Measurements from ENCODE around the gene CREB3L4. TPM values are rescaled to one million over a fixed set of nuclear protein-coding genes. Genes with fewer than 3 reads are reported as not detected.
A peak's percentile ranks its signal among the peaks of the same experiment; 100 is the strongest.

The CREB3L4 gene
- total and polyA plus RNA-seq, 2 of the 13 experiments (the other 11 are each of a cell fraction or from before 2014, with no cell fraction given): 9.9 to 18.7 TPM

DNA sequence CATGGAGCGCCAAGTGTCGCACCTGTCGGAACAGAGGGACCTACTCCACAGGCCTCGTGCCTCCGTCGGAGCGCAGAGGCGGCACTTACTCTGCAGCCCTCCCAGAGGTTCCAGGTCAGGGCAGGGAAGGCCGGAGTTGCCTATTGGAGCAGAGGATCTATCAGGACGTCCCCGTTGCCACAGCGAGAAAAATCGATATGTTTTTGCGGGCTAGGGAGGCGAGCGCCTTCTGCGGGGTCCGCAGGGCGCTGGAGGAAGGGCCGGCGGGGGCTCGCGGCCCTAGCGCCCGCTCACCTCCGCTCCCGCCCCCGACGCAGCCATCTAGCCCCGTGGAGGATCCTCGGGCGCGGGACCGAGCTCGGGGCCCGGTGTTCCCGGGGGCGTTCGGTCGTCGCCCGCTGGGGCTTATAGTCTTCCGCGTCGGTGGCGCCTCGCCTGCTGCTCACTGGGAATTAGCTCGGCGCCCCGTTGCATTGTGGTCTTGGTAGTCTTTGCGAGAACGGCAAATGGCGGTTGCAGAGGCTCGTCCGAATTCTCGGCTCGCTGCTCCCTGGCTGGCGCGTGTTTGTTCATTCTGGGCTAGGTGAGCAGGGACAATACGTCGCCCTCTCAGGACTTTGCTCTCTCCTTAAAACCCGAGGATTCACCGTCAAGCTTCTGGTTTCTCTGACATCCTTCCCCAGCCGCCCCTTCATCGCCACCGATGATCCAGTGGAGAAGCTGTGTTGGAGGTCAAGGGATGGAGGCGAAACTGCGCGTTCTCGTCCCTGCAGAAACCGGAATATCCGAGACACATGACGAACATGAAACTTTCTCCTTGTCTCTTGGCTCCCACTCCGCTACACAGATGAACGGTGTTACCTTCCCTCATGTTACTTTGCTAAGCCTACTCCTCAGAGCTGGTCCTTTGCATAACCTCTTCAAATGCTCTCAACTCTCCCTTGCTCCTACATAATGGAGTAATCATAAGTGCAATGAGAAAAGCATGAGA lies 9.8 kb downstream of the CREB3L4 start, which contains the start of gene JTB (continued):
- TF ChIP-seq ZBTB10 (CRISPR knock-in tag; IDR thresholded peaks at IDR 0.05; ENCODE audit: borderline replicate concordance): peak; percentile 21; the same call in 1 of the 2 replicates
- TF ChIP-seq TGIF2 (CRISPR knock-in tag; IDR thresholded peaks at IDR 0.05): peak; percentile 63
- peak; percentile 75; the same call in 1 of the 2 replicates for TF ChIP-seq NRL (CRISPR knock-in tag; IDR thresholded peaks at IDR 0.05; ENCODE audit: borderline replicate concordance)
- 0 out of 2 replicates have a peak, but pooled peaks have one; percentile 72 for TF ChIP-seq ZNF33A (CRISPR knock-in tag; IDR thresholded peaks at IDR 0.05; ENCODE audit: borderline replicate concordance)
- TF ChIP-seq LRRFIP1 (CRISPR knock-in tag; conservative IDR thresholded peaks at IDR 0.05): no peak
- peak; percentile 99 for TF ChIP-seq ONECUT2 (CRISPR knock-in tag; IDR thresholded peaks at IDR 0.05)
- peak; percentile 24; the same call in 1 of the 2 replicates for TF ChIP-seq ZNF703 (CRISPR knock-in tag; IDR thresholded peaks at IDR 0.05; ENCODE audit: borderline replicate concordance)
- peak; percentile 60 for TF ChIP-seq ZMYM4 (CRISPR knock-in tag; IDR thresholded peaks at IDR 0.05)
- peak; percentile 72 for TF ChIP-seq HIVEP1 (CRISPR knock-in tag; IDR thresholded peaks at IDR 0.05)
- TF ChIP-seq HOXA7 (CRISPR knock-in tag; IDR thresholded peaks at IDR 0.05): no peak
- TF ChIP-seq KDM2A (CRISPR knock-in tag; IDR thresholded peaks at IDR 0.05; ENCODE audit: borderline replicate concordance, low read depth): peak; percentile 93
- 0 out of 2 replicates have a peak, but pooled peaks have one; percentile 58 for TF ChIP-seq ISX (CRISPR knock-in tag; conservative IDR thresholded peaks at IDR 0.05)
- peak; percentile 88 for TF ChIP-seq ZNF451 (CRISPR knock-in tag; IDR thresholded peaks at IDR 0.05)
- TF ChIP-seq KMT2B (CRISPR knock-in tag; IDR thresholded peaks at IDR 0.05): peak; percentile 83
- no peak for TF ChIP-seq CEBPZ (IDR thresholded peaks at IDR 0.05; ENCODE audit: low read length)
- 0 out of 2 replicates have a peak, but pooled peaks have one; percentile 26 for TF ChIP-seq DNMT3B (CRISPR knock-in tag; conservative IDR thresholded peaks at IDR 0.05)
- 0 out of 2 replicates have a peak, but pooled peaks have one; percentile 20 for TF ChIP-seq SMAD9 (CRISPR knock-in tag; IDR thresholded peaks at IDR 0.05)

Data from HepG2 (cell line).